ENCODE measurements around the gene LYPD3. TPM values are rescaled to one million over a fixed set of nuclear protein-coding genes. Genes with fewer than 3 reads are reported as not detected.

LYPD3 gene
- total and polyA plus RNA-seq, 2 donors (not counting 3 experiments of a cell fraction or from before 2014, with no cell fraction given) = 0.52 TPM; not detected in 1

DNA sequence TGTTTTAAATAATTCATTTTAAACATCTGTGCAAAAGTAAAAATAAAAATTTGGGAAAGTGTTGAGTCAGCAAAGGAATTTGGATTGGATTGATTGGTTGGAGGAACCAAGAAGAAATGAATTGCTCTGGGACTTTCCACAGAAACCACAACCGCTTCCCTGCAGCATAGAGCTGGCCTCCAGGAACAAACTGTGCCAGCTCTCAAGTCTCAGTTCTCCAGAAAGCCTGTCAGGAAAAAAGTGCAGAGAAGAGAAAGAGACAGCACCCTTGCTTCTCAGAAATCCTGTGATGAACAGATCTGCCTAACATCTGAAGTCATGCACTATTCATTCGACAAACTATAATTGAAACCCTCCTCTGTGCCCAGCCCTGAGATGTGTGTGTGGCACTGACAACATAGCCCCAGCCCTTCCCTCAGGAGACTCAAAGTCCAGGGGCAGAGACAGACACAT, 14.8 kb downstream of the LYPD3 start:
- Histone ChIP-seq H3K27me3 (ENCODE audit: control insufficient read depth in 2 of 2, insufficient read depth in 2 of 2, low read length in 2 of 2) (no peaks in the 10 kb centered on the region), H3K36me3 (ENCODE audit: control insufficient read depth in 2 of 2, extremely low read depth in 1 of 2, insufficient read depth in 2 of 2, low read length in 2 of 2) (no peaks in the 10 kb centered on the region), H3K4me1 (ENCODE audit: control insufficient read depth, extremely low read depth, insufficient read depth, low read length) (no peaks in the 10 kb centered on the region), H3K9ac (replicated peaks; ENCODE audit: extremely low read depth, insufficient read depth, low read length) (no peak overlapping the region), H2AFZ (ENCODE audit: low read depth, low read length) (no peak overlapping the region), H3K4me3 (replicated peaks in 1 of 3; ENCODE audit: insufficient read depth in 1 of 3, low read depth in 1 of 3, low read length in 3 of 3) (no peak overlapping the region), H3K9me3 (replicated peaks; ENCODE audit: control insufficient read depth, insufficient read depth, low read length) (no peaks in the 10 kb centered on the region), H3K79me2 (ENCODE audit: control insufficient read depth, insufficient read depth, low read length) (no peaks in the 10 kb centered on the region), H3K9me1 (replicated peaks; ENCODE audit: control insufficient read depth, extremely low read depth, insufficient read depth, low read length) (no peaks in the 10 kb centered on the region), H4K20me1 (replicated peaks; ENCODE audit: control insufficient read depth, extremely low read depth, insufficient read depth, low read length) (no peaks in the 10 kb centered on the region), H3K4me2 (ENCODE audit: insufficient read depth, low read length) (no peak overlapping the region), H3K27ac (ENCODE audit: insufficient read depth, low read depth, low read length) (no peak overlapping the region)
- TF ChIP-seq POLR2A (IDR thresholded peaks at IDR 0.05; ENCODE audit: low read depth, low read length) (no peak), FOS (IDR thresholded peaks at IDR 0.05; ENCODE audit: borderline replicate concordance, insufficient read depth, low read length) (no peak), GATA2 (IDR thresholded peaks at IDR 0.05; ENCODE audit: insufficient read depth, insufficient read length, low read depth, low read length) (no peak), EZH2 (IDR thresholded peaks at IDR 0.05; ENCODE audit: borderline replicate concordance, low read depth, low read length, severe bottlenecking) (no peak), MYC (IDR thresholded peaks at IDR 0.05; ENCODE audit: low read depth, low read length) (no peak), POLR2AphosphoS5 (IDR thresholded peaks at IDR 0.05; ENCODE audit: insufficient read depth, low read depth, low read length) (no peak), JUN (IDR thresholded peaks at IDR 0.05; ENCODE audit: borderline replicate concordance, insufficient read depth, insufficient read length, low read depth) (no peak)
- TF ChIP-seq, protein P1, sequence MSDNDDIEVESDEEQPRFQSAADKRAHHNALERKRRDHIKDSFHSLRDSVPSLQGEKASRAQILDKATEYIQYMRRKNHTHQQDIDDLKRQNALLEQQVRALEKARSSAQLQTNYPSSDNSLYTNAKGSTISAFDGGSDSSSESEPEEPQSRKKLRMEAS (IDR thresholded peaks at IDR 0.05; ENCODE audit: insufficient read depth, insufficient read length) = no peak
- TF ChIP-seq, protein P2, sequence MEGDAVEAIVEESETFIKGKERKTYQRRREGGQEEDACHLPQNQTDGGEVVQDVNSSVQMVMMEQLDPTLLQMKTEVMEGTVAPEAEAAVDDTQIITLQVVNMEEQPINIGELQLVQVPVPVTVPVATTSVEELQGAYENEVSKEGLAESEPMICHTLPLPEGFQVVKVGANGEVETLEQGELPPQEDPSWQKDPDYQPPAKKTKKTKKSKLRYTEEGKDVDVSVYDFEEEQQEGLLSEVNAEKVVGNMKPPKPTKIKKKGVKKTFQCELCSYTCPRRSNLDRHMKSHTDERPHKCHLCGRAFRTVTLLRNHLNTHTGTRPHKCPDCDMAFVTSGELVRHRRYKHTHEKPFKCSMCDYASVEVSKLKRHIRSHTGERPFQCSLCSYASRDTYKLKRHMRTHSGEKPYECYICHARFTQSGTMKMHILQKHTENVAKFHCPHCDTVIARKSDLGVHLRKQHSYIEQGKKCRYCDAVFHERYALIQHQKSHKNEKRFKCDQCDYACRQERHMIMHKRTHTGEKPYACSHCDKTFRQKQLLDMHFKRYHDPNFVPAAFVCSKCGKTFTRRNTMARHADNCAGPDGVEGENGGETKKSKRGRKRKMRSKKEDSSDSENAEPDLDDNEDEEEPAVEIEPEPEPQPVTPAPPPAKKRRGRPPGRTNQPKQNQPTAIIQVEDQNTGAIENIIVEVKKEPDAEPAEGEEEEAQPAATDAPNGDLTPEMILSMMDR (IDR thresholded peaks at IDR 0.05; ENCODE audit: extremely low read depth in 1 of 2, insufficient read depth in 1 of 2, low read depth in 1 of 2, low read length in 2 of 2) = no peak
- ChIA-PET CTCF (interaction anchor here (1.0 to 1.5 kb wide), 2 partner anchors 69 to 70 kb away, joined by 3 to 13 read pairs; no protein-coding TSS in a partner anchor), POLR2A (no interaction called here)
- no TSS peak for BruUV-seq (replicated peaks)
- DNase-seq (ENCODE audit: low read depth, low spot score) (no peak), FAIRE-seq (no peak)
- dilution Hi-C loops (cut with MboI; ENCODE audit: extremely low pct_ligation_motif_present, low sequenced_read_pairs) (no loop called here), intact Hi-C loops (cut with micrococcal nuclease) (no loop called here)

Measured in endothelial cell of umbilical vein (primary cell).